HG02763 (cell line): Measurements from ENCODE around the gene SCGB1D2.

Experiments used
- ATAC-seq: cut with Tn5 transposase; IDR thresholded peaks from one replicate; pipeline ENCODE4 v1.9.1; 2021; ENCODE audit warnings: mild to moderate bottlenecking, moderate library complexity; ENCODE audit not compliant: unreplicated experiment

SCGB1D2 gene

DNA sequence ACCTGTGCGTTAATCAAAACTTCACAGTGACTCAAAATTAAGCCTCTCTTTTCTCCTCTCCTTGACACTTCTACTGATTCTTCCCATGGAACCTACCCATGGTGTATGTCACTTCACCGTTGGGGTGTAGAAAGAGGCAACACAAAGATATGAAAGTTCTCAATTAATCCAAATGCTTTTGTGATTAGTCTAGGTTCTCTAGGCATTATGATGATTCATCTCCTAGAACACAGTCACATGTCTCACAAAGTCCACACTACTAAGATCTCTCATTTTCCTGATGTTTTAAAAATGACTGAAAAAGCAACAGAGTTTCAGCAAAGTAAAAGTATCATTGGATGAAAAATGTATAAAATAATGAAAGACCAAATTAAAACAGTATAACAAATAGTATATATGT lies 14.2 kb downstream of the SCGB1D2 start:
- no peak for ATAC-seq

DNA sequence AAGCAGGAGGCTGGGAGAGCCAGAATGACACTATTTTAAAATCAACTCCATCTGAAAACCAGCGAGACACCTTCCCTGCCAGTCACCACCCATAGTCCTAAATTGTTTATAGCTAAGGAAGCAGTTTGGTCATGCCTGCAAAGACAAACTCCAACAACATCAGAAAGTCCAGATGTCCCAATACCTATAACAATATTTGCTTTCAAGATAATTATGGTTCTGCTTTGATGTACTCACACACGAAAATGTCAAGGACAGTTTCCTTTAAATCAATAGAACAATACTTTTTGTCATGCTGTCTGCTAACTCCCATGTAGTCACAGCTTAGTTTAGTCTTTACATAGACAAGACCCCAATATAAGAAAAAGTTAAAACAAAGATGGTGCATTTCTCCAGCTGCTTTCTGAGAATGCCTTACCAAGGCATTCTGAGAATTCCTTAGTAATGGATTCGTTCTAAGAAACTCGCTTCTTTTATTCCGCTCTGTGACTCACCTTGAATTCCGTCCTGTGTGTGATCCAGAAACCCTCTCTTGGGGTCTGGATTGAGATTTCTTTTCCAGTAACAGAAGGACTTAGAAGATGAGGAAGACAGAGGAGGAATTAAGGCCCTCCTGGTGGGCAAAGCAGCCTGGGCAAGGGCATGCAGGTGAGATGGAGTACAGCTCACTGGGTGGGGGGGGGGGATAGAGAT lies 18.4 kb downstream of the SCGB1D2 start:
- no peak for ATAC-seq

DNA sequence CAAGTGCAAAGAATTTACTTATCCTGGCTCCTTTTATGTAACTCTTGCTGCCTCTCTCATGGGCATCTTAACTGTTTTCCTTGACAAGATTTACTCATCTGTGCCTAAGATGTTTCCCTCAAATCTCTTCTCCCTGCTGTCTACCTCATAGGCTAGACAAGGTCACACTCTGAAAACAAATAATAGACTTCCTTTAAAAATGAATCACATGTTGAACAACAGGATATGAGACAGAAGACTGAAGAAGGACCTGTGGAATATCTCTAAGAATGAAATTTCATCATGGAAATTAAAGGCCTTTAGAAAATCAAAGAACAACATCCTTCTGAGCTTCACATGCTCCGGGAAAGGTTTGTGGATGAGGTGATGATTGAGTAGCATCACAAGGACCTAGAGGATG lies 22.0 kb downstream of the SCGB1D2 start:
- ATAC-seq = no peak

DNA sequence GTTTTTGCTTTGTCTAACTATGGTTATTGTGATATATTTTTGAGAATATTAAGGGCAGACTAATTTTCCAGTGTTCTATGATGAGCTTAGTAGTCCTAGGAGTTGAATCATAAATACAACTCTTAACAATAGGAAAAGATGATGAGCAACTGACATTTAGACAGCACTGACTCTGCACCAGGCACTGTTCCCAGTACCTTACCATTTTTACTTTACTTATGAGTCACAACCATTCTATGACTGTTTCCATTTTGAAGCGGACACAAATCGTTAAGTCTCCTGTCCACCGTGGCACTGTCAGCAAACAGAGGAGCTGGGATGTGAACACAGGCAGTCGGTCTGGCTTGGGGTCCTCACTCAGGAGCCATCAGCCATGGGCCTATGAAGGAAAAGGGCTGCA lies 24.5 kb downstream of the SCGB1D2 start:
- ATAC-seq = no peak

DNA sequence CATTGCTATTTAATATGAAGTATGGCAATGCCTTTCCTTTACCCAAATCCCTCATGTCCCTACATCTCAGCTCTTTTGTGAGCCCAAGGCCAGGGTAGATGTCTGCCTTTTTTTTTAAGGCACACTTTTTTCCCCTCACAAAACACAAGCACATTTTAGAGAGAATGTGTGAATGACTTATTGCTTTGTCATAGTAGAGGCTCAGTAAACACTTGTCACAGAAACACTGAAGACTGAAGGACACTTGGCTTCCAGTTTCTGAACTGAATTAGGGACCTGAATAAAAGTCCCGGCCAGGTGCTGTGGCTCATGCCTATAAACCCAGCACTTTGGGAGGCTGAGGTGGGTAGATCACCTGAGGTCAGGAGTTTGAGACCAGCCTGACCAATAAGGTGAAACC lies 25.0 kb downstream of the SCGB1D2 start:
- no peak for ATAC-seq

DNA sequence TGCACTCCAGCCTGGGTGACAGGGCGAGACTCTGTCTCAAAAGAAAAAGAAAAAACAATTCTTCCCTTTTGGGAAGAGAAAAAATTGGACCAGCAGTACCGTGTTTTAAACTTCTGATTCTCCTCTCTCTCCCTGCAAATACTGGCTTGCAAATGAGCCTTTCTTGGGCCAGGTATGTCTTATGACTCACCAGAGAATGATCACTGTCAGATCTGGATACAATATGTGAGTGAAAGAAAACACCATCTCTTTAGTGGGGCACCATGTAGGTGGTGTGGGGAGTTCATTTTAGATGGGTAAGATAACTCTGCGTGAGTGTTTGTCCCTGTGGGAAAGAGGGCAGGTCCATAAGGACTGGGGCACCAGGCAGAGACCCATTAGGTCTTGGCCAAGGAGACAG lies 25.5 kb downstream of the SCGB1D2 start:
- ATAC-seq = no peak

DNA sequence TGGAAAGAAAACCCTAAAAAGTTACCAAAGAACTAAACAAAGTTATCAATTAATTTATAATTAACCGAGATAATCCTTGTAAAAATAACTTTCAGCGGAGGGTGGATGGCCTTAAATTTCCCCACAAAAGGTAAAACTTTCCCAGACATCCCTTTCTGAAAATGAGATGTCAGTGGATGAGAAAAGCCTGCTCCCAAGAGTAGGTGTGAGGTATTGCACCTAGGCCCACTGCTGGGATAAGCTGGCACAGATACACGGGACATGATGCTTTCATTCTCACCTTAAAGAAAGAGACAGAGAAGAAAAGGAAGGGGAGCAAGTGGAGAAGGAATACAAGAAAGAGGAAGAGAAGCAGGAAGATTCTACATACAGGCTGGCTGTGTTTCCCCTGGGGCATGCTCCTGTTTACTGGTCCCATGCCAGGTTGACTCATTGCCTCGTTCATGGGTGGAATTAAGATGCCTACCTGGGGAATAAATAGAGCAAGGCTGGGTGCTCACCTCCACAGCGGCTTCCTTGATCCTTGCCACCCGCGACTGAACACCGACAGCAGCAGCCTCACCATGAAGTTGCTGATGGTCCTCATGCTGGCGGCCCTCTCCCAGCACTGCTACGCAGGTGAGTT lies 27.7 kb downstream of the SCGB1D2 start, which contains the start of gene SCGB2A2:
SCGB2A2 (plus strand) TSS at position 505 of the 625 bp plus-strand sequence; CDS start at position 564, 59 bp downstream.
- no peak for ATAC-seq

DNA sequence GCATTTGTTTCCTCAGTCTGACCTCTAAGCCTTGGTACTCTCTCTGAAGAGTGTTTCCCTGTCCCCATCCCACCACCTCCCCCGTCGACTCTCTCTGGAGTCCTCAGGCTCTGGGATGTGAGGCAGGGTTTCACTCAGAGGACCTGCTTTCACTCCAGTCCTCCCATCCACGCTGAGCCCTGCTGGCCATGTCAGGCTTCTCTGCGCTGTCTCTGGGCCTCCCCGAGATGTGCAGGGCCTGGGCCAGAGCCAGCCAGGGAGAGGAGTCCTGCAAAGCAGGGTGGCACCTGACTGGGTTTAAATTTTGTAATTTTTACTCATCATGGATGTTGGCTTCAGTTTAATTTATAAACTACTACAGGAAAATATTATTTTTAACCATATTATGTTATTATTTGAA lies 31.2 kb downstream of the SCGB1D2 start:
- ATAC-seq = no peak

DNA sequence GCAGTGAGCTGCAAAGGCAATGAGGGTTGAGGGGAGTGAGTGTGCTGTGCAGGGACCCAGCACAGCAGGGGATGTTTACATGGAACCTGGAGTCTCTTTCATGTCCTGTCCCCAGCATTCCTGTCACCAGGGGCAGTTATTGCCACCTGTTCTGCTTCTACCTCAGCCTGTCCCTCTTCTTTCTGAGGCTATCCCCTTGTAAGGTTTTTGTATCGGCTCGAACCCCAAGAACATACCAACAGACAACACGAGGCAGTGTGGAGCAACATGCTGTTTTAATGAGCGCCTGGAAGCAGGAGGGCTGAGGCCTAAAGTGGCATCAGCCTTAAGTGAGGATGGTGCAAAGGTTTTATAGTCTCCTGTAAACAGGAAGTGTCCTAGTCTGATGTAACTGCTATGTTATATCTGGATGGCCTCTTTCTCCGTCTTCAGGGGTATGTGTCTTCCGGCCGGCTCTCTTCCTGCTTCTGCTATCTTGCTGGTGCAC lies 31.8 kb downstream of the SCGB1D2 start:
- ATAC-seq = no peak

DNA sequence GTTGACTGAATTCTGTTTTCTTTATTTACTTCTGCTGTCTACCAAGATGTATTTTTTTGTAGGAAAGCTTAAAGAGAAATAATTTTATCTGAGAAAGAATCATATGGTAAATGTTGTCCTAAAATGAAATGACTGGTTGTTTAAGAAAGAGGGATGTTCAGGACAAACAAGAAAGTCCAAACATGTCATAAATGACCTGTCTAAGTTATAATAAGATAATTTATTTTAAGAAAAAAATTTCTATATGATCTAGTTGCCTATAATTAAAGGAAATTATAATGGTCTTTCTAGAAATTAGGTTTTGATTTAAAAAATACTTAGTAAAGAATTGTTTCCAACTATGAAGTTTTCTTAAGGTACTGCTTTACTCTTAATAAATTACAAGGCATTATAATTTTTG lies 38.4 kb downstream of the SCGB1D2 start:
- no peak for ATAC-seq
